H54 (cell line): ENCODE data around the gene CD180.

Experiments
- DNase-seq: peaks from one replicate; pipeline ENCODE4 v3.0.0; 2011; ENCODE audit warnings: low spot score, mixed read lengths; ENCODE audit not compliant: insufficient read length
- FAIRE-seq: peaks from 3 replicates; lab custom pipeline; 2011; peaks lifted over from hg19 to GRCh38; lab: Jason Lieb, UNC
- POLR2A ChIP-seq: IDR thresholded peaks from 2 replicates; pipeline ENCODE4 v1.6.1; 2011; ENCODE audit warnings: low read depth, mild to moderate bottlenecking, low read length

The CD180 gene

DNA sequence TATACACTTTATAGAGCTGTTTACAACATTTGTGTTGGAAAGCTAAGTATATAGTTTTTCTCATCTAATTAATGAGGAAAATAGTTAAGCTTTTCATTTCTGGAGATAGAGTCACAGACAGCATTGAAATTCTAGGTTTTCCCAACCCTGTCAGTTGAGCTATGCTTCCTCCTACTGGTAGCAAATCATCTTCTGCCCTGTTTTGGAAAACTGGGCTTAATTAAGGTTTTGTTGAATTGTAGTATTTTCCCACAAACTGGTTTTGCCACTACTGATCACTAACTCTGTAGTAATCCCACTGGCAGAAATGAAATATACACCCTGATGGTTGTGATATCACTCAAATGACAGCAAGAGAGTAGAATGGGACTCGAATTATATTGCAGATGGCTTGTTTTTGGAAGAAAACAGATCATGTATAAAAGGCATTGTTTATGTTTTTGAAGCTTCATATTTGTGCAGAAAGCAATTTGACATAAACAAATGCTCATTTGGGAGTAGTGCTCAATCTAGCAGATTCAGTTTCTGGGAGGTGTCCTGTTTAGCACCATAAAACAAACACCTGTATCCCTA, 46.6 kb downstream of the CD180 start:
- TF ChIP-seq POLR2A: no peak
- FAIRE-seq (no peak), DNase-seq (no peak)

DNA sequence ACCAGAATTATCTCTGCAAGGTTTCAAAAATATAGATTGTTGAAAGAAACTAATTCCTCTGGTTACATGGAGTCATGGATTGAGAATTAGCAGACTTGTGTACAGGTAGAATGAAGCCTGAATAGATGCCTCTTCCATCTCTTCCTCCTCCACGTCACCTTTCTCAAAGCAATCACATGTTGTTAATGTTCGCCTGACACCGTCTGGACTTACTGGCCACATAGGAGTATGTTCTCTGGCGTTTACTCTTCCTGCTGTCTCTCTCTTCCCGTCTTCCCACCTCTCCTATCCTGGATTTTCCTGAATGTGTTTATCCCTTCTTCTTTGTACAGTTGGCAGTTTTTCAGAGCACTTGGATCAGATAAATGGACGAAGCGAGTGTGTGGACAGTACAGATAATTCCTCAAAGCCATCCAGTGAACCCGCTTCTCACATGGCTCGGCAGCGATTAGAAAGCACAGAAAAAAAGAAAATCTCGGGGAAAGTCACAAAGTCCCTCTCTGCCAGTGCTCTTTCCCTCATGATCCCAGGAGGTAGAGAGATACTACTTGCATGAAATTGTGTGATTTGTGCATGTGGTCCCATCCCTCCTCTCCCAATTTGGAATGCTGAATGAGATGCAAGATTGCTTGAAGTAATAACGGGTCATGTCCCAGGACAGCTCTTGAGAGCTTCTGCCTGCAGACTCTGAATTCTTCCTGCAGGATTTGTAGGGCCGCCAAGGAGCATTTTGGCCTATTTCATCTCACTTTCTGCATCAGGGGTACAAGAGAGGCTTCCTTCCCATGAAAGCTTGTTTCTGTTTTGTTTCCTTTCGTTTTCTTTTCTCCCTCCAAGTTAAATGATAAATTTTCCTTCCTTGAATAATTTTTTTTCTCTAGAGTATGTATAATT, 47.3 kb downstream of the CD180 start:
- DNase-seq (no peak), FAIRE-seq (no peak)
- no peak for TF ChIP-seq POLR2A

DNA sequence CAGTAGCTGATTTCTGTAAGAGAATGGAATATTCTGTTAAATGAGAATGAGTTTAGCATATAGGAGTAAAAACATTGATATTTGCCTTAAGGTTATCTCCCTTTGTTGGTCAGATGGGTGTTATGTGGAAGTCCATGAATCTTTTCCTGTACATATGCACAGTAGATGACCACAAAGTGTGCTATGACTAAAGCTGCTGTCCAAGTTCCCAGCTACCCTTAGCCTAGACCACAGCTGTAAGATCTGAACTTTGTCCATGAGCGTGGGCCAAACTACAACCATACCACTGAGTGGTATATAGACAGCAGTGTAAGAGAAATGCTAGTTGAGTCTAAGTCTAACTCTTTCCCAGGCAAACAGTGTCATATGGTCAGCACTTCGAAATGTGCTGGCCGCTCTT, 48.8 kb downstream of the CD180 start:
- TF ChIP-seq POLR2A: no peak
- DNase-seq (no peak), FAIRE-seq (no peak)

DNA sequence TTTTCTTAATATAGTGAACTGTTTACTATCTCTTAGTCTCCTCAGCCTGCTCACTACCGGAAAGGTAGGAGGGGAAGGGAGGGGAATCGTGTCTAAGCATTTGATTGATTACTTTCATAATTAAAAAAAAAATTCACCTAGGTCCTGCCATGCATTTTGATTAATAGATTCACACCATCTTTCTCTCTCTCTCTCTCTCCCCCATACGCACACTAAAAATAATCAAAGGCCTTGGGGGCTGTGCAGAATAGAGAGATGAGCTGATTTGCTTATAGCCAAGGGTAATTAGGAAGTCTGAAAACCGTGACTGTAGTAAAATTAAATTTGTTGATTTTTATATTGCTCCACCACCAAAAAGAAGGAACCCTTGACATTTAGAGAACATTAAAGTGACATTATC, 49.6 kb downstream of the CD180 start:
- DNase-seq: no peak
- no peak for FAIRE-seq
- TF ChIP-seq POLR2A: no peak

DNA sequence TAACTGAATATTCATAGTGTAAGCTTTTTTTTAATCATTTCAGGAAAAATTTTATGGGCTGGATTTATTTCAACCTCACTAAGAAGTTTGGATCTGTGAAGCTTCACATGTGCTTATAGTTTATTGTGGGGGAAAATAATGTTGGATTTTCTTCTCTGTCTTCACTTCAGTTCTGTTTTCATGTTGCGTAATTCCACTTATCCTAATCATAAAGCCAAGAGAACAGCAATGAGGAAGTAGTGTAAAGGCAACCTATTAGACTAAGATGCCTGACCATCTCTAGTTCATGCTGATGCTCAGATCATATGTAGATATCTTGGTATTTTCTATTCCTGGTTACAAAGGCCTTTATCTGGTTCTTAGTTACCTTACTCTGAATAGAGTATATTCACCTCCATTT, 50.0 kb downstream of the CD180 start:
- no peak for TF ChIP-seq POLR2A
- FAIRE-seq (no peak), DNase-seq (no peak)

DNA sequence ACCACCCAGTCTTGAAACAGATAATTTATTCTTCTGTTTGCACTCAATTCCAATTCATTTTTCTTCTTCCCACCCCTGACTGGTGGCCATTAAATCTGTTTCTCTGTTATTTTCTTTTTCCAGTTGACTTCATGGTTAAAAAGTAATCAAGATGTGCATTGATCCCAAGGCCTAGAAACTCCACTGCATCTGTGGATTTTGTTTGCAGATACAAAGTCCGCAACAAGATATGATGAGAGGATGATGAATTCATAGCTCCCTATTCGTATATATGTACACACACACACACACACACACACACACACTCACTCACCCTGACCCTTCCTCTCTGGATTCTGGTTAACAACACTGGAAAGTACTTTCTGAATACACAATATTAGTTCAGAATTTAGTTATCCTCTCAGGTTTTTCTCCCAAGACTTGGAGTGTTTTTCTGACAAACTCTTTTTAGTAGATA, 52.4 kb downstream of the CD180 start:
- no peak for TF ChIP-seq POLR2A
- no peak for FAIRE-seq
- DNase-seq: no peak

DNA sequence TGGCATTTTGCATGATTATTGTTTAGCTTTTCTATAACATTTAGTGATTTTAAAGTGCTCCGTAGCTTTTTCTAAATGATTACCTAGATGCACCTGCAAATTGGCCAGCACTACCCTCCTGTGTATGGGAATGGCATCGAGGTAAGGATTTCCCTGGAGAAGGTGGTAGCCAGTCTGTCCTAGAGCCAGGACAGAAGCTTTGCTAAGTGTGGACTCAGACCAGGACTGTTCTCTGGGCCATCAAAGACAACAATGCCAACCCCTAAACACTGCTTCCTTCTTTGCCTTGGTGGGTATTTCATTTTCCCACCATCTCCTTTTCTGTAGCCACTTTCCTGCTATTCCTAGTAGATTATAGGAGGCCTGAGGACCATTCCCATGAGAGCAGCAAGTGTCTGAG, 53.0 kb downstream of the CD180 start:
- DNase-seq (no peak), FAIRE-seq (no peak)
- no peak for TF ChIP-seq POLR2A

DNA sequence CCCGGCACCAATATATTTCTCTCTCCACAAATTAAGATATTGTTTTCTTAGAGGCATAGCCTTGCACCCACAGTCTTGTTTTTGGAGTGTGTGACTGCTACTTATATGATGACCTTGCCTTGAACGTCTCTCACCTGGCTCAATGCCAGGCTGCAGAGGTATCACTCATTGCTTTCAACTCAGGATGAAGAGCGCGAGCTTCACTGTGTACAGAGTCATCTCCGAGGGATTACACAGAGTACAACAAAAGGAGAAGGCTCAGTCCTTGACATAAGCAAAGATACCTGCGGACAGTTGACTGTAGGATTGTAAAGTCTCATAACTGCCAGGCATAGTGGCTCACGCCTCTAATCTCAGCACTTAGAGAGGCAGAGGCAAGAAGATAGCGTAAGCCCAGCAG, 53.8 kb downstream of the CD180 start:
- DNase-seq: no peak
- FAIRE-seq: no peak
- TF ChIP-seq POLR2A: no peak

DNA sequence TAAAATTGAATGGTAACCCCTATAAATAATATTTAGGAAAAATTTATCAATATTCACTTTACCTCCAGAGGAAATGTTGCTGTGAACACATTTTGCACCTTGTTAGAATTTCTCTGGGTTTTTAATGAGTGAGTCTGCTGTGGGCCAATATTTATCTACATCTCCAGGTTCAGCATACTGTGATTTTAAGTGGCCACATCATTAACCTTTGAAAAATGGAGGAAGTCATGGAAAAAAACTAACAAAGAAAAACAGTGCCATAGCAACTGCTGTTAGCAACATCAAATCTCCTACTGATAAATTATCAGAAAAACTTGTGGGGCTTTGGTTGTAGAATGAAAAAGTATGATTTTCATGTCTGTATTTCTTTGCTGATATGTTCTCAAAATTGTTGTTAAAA, 55.0 kb downstream of the CD180 start:
- no peak for DNase-seq
- FAIRE-seq: no peak
- no peak for TF ChIP-seq POLR2A

DNA sequence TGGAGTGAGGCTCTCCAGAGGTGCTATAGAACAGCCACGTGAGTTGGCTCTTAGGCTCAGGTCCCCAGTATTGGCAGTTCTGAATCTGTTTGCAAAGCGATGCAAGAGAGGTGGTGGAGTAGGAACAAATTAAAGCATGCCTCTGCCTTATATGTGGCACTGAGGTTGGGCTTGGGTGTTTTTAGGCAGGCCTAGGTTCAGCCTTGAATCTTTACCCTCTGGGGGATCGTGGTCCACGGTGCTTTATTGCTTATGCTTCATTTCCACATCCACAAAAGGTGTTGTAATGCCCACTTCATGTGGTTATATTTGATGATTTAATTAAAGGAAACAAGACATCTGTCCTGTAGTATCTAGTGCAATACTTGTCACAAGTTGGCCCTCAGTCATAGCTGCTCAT, 56.2 kb downstream of the CD180 start:
- no peak for FAIRE-seq
- no peak for DNase-seq
- TF ChIP-seq POLR2A: no peak

DNA sequence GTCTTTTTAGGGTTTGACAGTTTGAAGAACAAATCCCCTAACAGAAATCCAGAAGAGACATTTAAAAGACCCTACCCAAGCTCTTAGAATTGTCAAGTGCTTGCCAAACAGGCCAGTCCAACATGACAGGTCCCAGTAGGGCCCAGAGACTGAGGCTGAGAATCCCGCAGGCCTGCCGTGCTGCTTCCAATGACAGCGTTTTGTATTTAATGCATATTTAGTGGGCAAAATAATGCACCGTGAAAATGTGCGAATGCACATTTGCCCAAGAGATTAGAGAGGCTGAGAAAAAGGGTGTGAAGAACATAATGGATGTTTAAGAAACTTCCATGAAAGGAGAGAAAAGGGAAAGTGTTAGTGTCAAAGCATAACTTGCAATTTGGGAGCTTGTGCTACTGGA, 57.6 kb downstream of the CD180 start:
- FAIRE-seq (no peak), DNase-seq (no peak)
- TF ChIP-seq POLR2A: no peak

DNA sequence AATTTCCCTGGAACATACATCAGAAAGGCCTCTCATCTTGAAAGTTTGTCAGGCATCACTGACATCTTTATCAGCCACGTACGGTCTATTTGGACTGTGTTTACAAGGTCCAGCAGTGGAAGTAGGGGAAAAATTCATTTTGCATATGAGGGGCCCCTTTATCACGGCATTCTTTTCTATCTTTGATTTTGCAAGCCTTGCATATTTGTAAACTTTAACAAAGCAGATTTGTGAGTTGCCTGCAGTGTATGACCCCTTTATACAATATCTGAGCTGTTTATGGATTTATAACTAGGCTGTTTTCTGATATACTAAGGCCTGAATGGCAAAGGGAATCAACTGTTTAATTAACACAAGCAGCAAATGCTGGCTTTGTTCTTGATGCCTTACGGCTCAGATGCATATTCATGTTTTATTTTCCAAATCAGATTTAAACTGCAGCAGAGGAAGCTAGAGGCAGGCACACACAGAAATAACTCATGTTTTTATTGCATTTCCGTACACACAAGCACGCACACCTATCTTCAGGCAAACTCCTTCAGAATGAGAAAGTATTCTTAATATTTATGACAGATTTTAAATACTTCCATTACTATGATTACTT, 61.1 kb downstream of the CD180 start:
- FAIRE-seq: no peak
- DNase-seq: no peak
- no peak for TF ChIP-seq POLR2A

DNA sequence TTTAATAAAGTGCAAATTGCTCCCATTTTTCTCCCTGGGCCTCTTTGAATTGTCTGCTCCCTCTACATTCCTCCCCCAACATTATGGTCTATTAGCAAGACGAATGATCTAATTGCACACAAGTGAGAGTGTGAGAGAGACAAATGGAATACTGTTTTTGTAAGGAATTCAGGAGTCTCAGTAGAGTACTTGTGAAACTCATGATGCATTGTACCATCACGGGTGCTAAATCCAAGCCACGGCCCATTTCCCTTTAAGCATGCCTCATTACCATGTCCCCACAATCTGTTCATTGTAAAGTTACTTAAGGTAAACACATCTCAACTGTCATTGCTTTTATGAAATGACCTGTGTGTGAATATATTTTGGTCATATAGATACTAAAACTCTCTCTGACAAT, 62.8 kb downstream of the CD180 start:
- DNase-seq (no peak), FAIRE-seq (no peak)
- TF ChIP-seq POLR2A: no peak

DNA sequence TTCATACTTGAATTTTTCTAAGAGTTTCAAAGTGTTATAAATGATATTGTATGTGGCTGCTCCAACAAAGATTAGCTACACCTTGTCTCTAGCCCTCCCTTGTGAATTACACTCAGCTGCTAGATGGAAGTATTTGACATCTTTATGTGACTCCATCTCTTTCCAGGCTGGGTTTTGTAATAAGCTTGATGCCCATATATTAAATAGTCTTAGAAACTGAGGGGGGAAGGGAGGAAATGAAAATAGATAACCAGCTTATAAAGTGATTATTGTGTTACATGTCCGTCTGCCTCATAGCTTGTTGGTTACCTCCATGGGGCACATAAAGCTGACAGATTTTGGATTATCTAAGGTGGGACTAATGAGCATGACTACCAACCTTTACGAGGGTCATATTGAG, 63.4 kb downstream of the CD180 start:
- FAIRE-seq: no peak
- TF ChIP-seq POLR2A: no peak
- DNase-seq: no peak
